K562 (cell line): Measurements from ENCODE around the gene MLYCD. TPM values are rescaled to one million over a fixed set of nuclear protein-coding genes. Genes with fewer than 3 reads are reported as not detected.

Experiments
- ARID1B ChIP-seq: fragments of 450-650 bp; IDR thresholded peaks from 2 replicates; pipeline ENCODE4 v1.6.1; 2016; ENCODE audit warnings: antibody characterized with exemption, mild to moderate bottlenecking, inconsistent platforms
- BRCA1 ChIP-seq, 2 experiments: fragments of 450-650 bp in 1 of 2; sonication (generic) in 1 of 2; formaldehyde crosslinking in 1 of 2; IDR thresholded peaks; 2 replicates each; pipeline versions ENCODE4 v1.5.0 to v1.6.1; 2017 to 2020; ENCODE audit warnings: mild to moderate bottlenecking in 1 of 2, missing genetic modification reagents in 1 of 2
- BRD4 ChIP-seq: fragments of 200-600 bp; sonication (generic); IDR thresholded peaks from 2 replicates; pipeline ENCODE4 v1.6.1; 2017; ENCODE audit warnings: inconsistent platforms
- CEBPZ ChIP-seq: fragments of 150-350 bp; IDR thresholded peaks from 2 replicates; pipeline ENCODE4 v1.6.1; 2014; ENCODE audit warnings: low read depth, mild to moderate bottlenecking, low read length, borderline replicate concordance
- CGGBP1 ChIP-seq: fragments of 250-450 bp; sonication (Bioruptor Pico); IDR thresholded peaks from 2 replicates; pipeline ENCODE4 v1.9.0; 2021; ENCODE audit warnings: mild to moderate bottlenecking
- FOXP1 ChIP-seq: sonication (generic); formaldehyde crosslinking; IDR thresholded peaks from 2 replicates; pipeline ENCODE4 v1.8.0; 2022; ENCODE audit warnings: mild to moderate bottlenecking, missing genetic modification reagents
- GTF2F1 ChIP-seq: IDR thresholded peaks from 2 replicates; pipeline ENCODE4 v1.6.1; 2011; ENCODE audit warnings: low read depth, low read length, improper control_type of control experiment
- MYNN ChIP-seq, 2 experiments: sonication (generic); formaldehyde crosslinking in 1 of 2; IDR thresholded peaks; 2 replicates each; pipeline versions ENCODE4 v1.5.0 to v1.6.1; 2016 to 2020; ENCODE audit warnings: antibody characterized with exemption in 1 of 2, missing genetic modification reagents in 1 of 2
- NONO ChIP-seq, 2 experiments: fragments of 200-400 bp in 1 of 2; fragments of 450-650 bp in 1 of 2; formaldehyde crosslinking in 1 of 2; IDR thresholded peaks; 2 replicates each; pipeline ENCODE4 v1.6.1; 2017; ENCODE audit warnings: low read depth in 2 of 2, mild to moderate bottlenecking in 2 of 2, moderate library complexity in 2 of 2, low read length in 1 of 2
- NR2F6 ChIP-seq: fragments of 450-650 bp; formaldehyde crosslinking; IDR thresholded peaks from 2 replicates; pipeline ENCODE4 v1.4.0; 2020; ENCODE audit warnings: mild to moderate bottlenecking
- SRSF9 ChIP-seq: fragments of 200-400 bp; formaldehyde crosslinking; IDR thresholded peaks from 2 replicates; pipeline ENCODE4 v1.6.1; 2017; ENCODE audit warnings: low read depth, low read length, borderline replicate concordance
- STAT5B ChIP-seq: fragments of 250-450 bp; sonication (Bioruptor Pico); IDR thresholded peaks from 2 replicates; pipeline ENCODE4 v1.8.0; 2021; ENCODE audit warnings: mild to moderate bottlenecking, inconsistent platforms
- TFAP4 ChIP-seq: sonication (generic); formaldehyde crosslinking; IDR thresholded peaks from 2 replicates; pipeline ENCODE4 v1.8.0; 2022; ENCODE audit warnings: missing genetic modification reagents, mild to moderate bottlenecking, moderate library complexity, borderline replicate concordance
- U2AF1 ChIP-seq: fragments of 200-400 bp; formaldehyde crosslinking; optimal IDR thresholded peaks from 2 replicates; pipeline ENCODE3; 2017; ENCODE audit warnings: mild to moderate bottlenecking, low read depth, low read length, moderate library complexity
- ZBTB1 ChIP-seq: sonication (generic); formaldehyde crosslinking; IDR thresholded peaks from 2 replicates; pipeline ENCODE4 v1.8.1; 2023; ENCODE audit warnings: missing genetic modification reagents, low read depth, mild to moderate bottlenecking, borderline replicate concordance
- ZEB2 ChIP-seq: fragments of 450-650 bp; IDR thresholded peaks from 2 replicates; pipeline ENCODE4 v1.6.1; 2016
- ZNF212 ChIP-seq: fragments of 450-650 bp; formaldehyde crosslinking; IDR thresholded peaks from 2 replicates; pipeline ENCODE4 v1.4.0; 2020; ENCODE audit warnings: mild to moderate bottlenecking
- ZNF24 ChIP-seq: fragments of 450-650 bp; IDR thresholded peaks from 2 replicates; pipeline ENCODE4 v1.6.1; 2016
- ZNF589 ChIP-seq: fragments of 200-800 bp; sonication (Bioruptor generic); IDR thresholded peaks from 2 replicates; pipeline ENCODE4 v1.6.1; 2016; ENCODE audit warnings: low read depth, missing genetic modification characterization, missing compliant biosample characterization
- ZNF76 ChIP-seq: fragments of 250-450 bp; sonication (Bioruptor Pico); IDR thresholded peaks from 2 replicates; pipeline ENCODE4 v1.4.0; 2020; ENCODE audit warnings: mild to moderate bottlenecking, moderate library complexity, borderline replicate concordance
- polyA plus RNA-seq, 8 experiments: library from polyadenylated mRNA; depleted of rRNA in 4 of 8; stranded (reverse) in 5 of 8; unstranded in 3 of 8; fragments of >200 nt; fragmentation: Nextera tagmentation in 2 of 8; fragmentation: Illumina TruSeq in 1 of 8; extraction: Ambion mirVana in 2 of 8; extraction: Trizol in 1 of 8; gene quantifications; 2 replicates each; pipeline versions ENCODE4 v1.2.1 to v1.2.3, GENCODE V29; 2011 to 2014; ENCODE audit warnings: inconsistent platforms in 1 of 8, missing spikeins in 1 of 8
- total RNA-seq, 7 experiments: library from RNA; depleted of rRNA in 6 of 7; stranded (reverse); fragments of >200 nt in 6 of 7; fragmentation: Illumina TruSeq in 2 of 7; extraction: Trizol in 2 of 7; gene quantifications; 2 replicates each; pipeline versions ENCODE4 v1.2.1 to v1.2.3, GENCODE V29; 2011 to 2021; ENCODE audit warnings: low replicate concordance in 1 of 7
- TF ChIP-seq, protein P1 (sequence below): fragments of 450-650 bp; IDR thresholded peaks from 2 replicates; pipeline ENCODE4 v1.6.1; 2016; ENCODE audit warnings: missing biosample characterization, missing genetic modification characterization
- TF ChIP-seq, protein P2 (sequence below): sonication (generic); formaldehyde crosslinking; IDR thresholded peaks from 2 replicates; pipeline ENCODE4 v1.8.0; 2022; ENCODE audit warnings: mild to moderate bottlenecking, missing genetic modification reagents

Gene MLYCD
- total and polyA plus RNA-seq, 9 of the 15 experiments (the other 6 are each of a cell fraction or from before 2014, with no cell fraction given) = 0.15 to 2.0 (median 1.0) TPM

- TF ChIP-seq CGGBP1 (CRISPR knock-in tag) (no peak), SRSF9 (no peak), NR2F6 (CRISPR knock-in tag) (no peak), MYNN (IDR thresholded peaks at IDR 0.05) (no peak; the same call in 1 of the 2 replicates), MYNN (CRISPR knock-in tag; IDR thresholded peaks at IDR 0.05) (no peak), GTF2F1 (no peak), ZNF589 (CRISPR knock-in tag) (no peak), STAT5B (CRISPR knock-in tag) (no peak), TFAP4 (peak; percentile 98), ZEB2 (no peak), FOXP1 (CRISPR knock-in tag) (peak; percentile 85), BRD4 (no peak), BRCA1 (IDR thresholded peaks at IDR 0.05) (no peak), BRCA1 (CRISPR knock-in tag; IDR thresholded peaks at IDR 0.05) (no peak), CEBPZ (no peak), ZNF212 (CRISPR knock-in tag) (0 out of 2 replicates have a peak, but pooled peaks have one; percentile 42), ZNF24 (no peak), NONO (IDR thresholded peaks at IDR 0.05; ENCODE audit: low read depth in 2 of 2, low read length in 1 of 2) (no peak; a peak in 2 of 4 replicates), ZBTB1 (CRISPR knock-in tag) (no peak), ARID1B (peak; percentile 76), U2AF1 (no peak), ZNF76 (CRISPR knock-in tag) (no peak; the same call in 1 of the 2 replicates)
- TF ChIP-seq, protein P1, sequence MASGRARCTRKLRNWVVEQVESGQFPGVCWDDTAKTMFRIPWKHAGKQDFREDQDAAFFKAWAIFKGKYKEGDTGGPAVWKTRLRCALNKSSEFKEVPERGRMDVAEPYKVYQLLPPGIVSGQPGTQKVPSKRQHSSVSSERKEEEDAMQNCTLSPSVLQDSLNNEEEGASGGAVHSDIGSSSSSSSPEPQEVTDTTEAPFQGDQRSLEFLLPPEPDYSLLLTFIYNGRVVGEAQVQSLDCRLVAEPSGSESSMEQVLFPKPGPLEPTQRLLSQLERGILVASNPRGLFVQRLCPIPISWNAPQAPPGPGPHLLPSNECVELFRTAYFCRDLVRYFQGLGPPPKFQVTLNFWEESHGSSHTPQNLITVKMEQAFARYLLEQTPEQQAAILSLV (tag) = no peak
- TF ChIP-seq, protein P2, sequence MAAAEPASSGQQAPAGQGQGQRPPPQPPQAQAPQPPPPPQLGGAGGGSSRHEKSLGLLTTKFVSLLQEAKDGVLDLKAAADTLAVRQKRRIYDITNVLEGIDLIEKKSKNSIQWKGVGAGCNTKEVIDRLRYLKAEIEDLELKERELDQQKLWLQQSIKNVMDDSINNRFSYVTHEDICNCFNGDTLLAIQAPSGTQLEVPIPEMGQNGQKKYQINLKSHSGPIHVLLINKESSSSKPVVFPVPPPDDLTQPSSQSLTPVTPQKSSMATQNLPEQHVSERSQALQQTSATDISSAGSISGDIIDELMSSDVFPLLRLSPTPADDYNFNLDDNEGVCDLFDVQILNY (CRISPR knock-in tag) = no peak
These were observed 54.3 kb downstream of the MLYCD start, which contains the start of gene OSGIN1 (continued) for GRCh38 chr16:83952940-83953795.
